HepG2 (cell line): ENCODE measurements around the gene STK32C. TPM values are rescaled to one million over a fixed set of nuclear protein-coding genes. Genes with fewer than 3 reads are reported as not detected.

Experiments
- ATAC-seq: fragments of 200-7000 bp; cut with Tn5 transposase; 3 replicates; pipeline ENCODE4 v1.9.1; 2020; ENCODE audit warnings: mild to moderate bottlenecking, moderate library complexity
- BruUV-seq: library from RNA; stranded (reverse); fragments of 400-500 nt; replicated peaks from 2 replicates; lab custom pipeline; 2021; lab: Mats Ljungman, UMichigan
- CTCF ChIA-PET: fragments of 300-600 bp; formaldehyde crosslinking; extraction: SDS; loops from one replicate; lab custom pipeline; 2021; ENCODE audit warnings: low total read pairs, inconsistent platforms, low intra/inter-chr PET ratio; lab: Yijun Ruan, JAX
- POLR2A ChIA-PET: fragments of 350-600 bp; sonication (Branson Sonifier 250); formaldehyde crosslinking; loops from one replicate; lab custom pipeline; 2020; ENCODE audit warnings: antibody characterized with exemption, inconsistent platforms; lab: Yijun Ruan, JAX
- DNase-seq: peaks from one replicate; pipeline ENCODE4 v3.0.0-alpha.2; 2015; ENCODE audit warnings: low spot score
- FAIRE-seq: peaks from 3 replicates; lab custom pipeline; 2011; peaks lifted over from hg19 to GRCh38; lab: Jason Lieb, UNC
- H2AFZ ChIP-seq: one replicate; pipeline ENCODE4 v1.6.1; 2011; ENCODE audit warnings: low read length, inconsistent platforms
- H3K27ac ChIP-seq: fragments of 300-600 bp; 3 replicates; pipeline ENCODE4 v1.8.0; 2011; ENCODE audit warnings: mixed run types, mild to moderate bottlenecking, mixed read lengths, low read length, inconsistent platforms; ENCODE audit not compliant: insufficient read depth; ENCODE audit errors: extremely low read length
- H3K27me3 ChIP-seq, 2 experiments: fragments of 200-600 bp in 1 of 2; 2 replicates in 1 of 2; 3 replicates in 1 of 2; pipeline versions ENCODE4 v1.6.0 to v1.8.0; 2011; ENCODE audit warnings: low read length in 2 of 2, mild to moderate bottlenecking in 2 of 2, moderate library complexity in 2 of 2, inconsistent platforms in 1 of 2; ENCODE audit not compliant: insufficient read depth in 2 of 2, control insufficient read depth in 1 of 2
- H3K36me3 ChIP-seq, 2 experiments: fragments of 200-600 bp in 1 of 2; replicated peaks in 1 of 2; 2 replicates in 1 of 2; 3 replicates in 1 of 2; pipeline versions ENCODE4 v1.5.1 to v1.8.0; 2011; ENCODE audit warnings: low read length in 2 of 2, inconsistent platforms in 1 of 2; ENCODE audit not compliant: insufficient read depth in 2 of 2, control insufficient read depth in 1 of 2
- H3K4me1 ChIP-seq: 2 replicates; pipeline ENCODE4 v1.5.1; 2012; ENCODE audit warnings: low read length, inconsistent platforms; ENCODE audit not compliant: insufficient read depth
- H3K4me2 ChIP-seq: 2 replicates; pipeline ENCODE4 v1.6.0; 2011; ENCODE audit warnings: low read depth, low read length, inconsistent platforms
- H3K4me3 ChIP-seq, 3 experiments: fragments of 200-600 bp in 1 of 3; sonication (generic), shearing (Covaris generic) in 1 of 3; replicated peaks in 1 of 3; 2 replicates each; pipeline ENCODE4 v1.5.1; 2011 to 2016; ENCODE audit warnings: low read length in 3 of 3, inconsistent platforms in 2 of 3, low read depth in 2 of 3, mild to moderate bottlenecking in 2 of 3, control low read depth in 1 of 3, mixed read lengths in 1 of 3; ENCODE audit not compliant: insufficient read depth in 1 of 3
- H3K79me2 ChIP-seq: one replicate; pipeline ENCODE4 v1.6.1; 2011; ENCODE audit warnings: low read length, inconsistent platforms; ENCODE audit not compliant: insufficient read depth
- H3K9ac ChIP-seq: 2 replicates; pipeline ENCODE4 v1.6.0; 2011; ENCODE audit warnings: mild to moderate bottlenecking, low read depth, low read length, inconsistent platforms; ENCODE audit not compliant: insufficient read depth
- H3K9me3 ChIP-seq: 2 replicates; pipeline ENCODE4 v1.5.1; 2012; ENCODE audit warnings: mild to moderate bottlenecking, low read length
- H4K20me1 ChIP-seq: 2 replicates; pipeline ENCODE4 v1.6.0; 2011; ENCODE audit warnings: inconsistent platforms, mild to moderate bottlenecking, low read length, moderate library complexity; ENCODE audit not compliant: insufficient read depth
- EHMT2 ChIP-seq: fragments of 200-600 bp; sonication (generic); IDR thresholded peaks from 2 replicates; pipeline ENCODE4 v1.7.0; 2017; ENCODE audit warnings: antibody characterized with exemption, low read depth, low read length, borderline replicate concordance
- FUBP1 ChIP-seq: sonication (generic); formaldehyde crosslinking; IDR thresholded peaks from 2 replicates; pipeline ENCODE4 v1.5.1; 2020; ENCODE audit warnings: missing genetic modification reagents, mild to moderate bottlenecking, borderline replicate concordance
- GPN1 ChIP-seq: sonication (generic); formaldehyde crosslinking; IDR thresholded peaks from 2 replicates; pipeline ENCODE4 v1.5.1; 2020; ENCODE audit warnings: missing genetic modification reagents, borderline replicate concordance
- JUN ChIP-seq: sonication (generic); formaldehyde crosslinking; IDR thresholded peaks from 2 replicates; pipeline ENCODE4 v1.4.0; 2020; ENCODE audit warnings: mild to moderate bottlenecking, missing genetic modification reagents
- MIER2 ChIP-seq: IDR thresholded peaks from 2 replicates; pipeline ENCODE4 v1.6.1; 2016; ENCODE audit warnings: missing biosample characterization, missing genetic modification reagents
- NFE2L2 ChIP-seq: fragments of 150-350 bp; IDR thresholded peaks from 2 replicates; pipeline ENCODE4 v1.6.1; 2014; ENCODE audit warnings: low read length
- SIN3B ChIP-seq: fragments of 150-350 bp; IDR thresholded peaks from 2 replicates; pipeline ENCODE4 v1.6.1; 2014; ENCODE audit warnings: low read length
- SNAI1 ChIP-seq: sonication (generic); formaldehyde crosslinking; IDR thresholded peaks from 2 replicates; pipeline ENCODE4 v1.5.0; 2020; ENCODE audit warnings: mild to moderate bottlenecking, missing genetic modification reagents, borderline replicate concordance
- SYNCRIP ChIP-seq: fragments of 200-400 bp; formaldehyde crosslinking; IDR thresholded peaks from 2 replicates; pipeline ENCODE4 v1.6.1; 2018; ENCODE audit warnings: mild to moderate bottlenecking, low read depth, low read length; ENCODE audit not compliant: insufficient read depth
- ZNF17 ChIP-seq: sonication (generic); formaldehyde crosslinking; IDR thresholded peaks from 2 replicates; pipeline ENCODE4 v1.5.0; 2020; ENCODE audit warnings: mild to moderate bottlenecking, missing genetic modification reagents
- ZNF230 ChIP-seq: sonication (generic); formaldehyde crosslinking; IDR thresholded peaks from 2 replicates; pipeline ENCODE4 v1.4.0; 2020; ENCODE audit warnings: mild to moderate bottlenecking, missing genetic modification reagents
- ZNF468 ChIP-seq: sonication (generic); formaldehyde crosslinking; IDR thresholded peaks from 2 replicates; pipeline ENCODE4 v1.8.0; 2022; ENCODE audit warnings: mild to moderate bottlenecking, moderate library complexity, missing genetic modification reagents
- ZNF672 ChIP-seq: sonication (generic); formaldehyde crosslinking; IDR thresholded peaks from 2 replicates; pipeline ENCODE4 v1.8.1; 2022; ENCODE audit warnings: missing genetic modification reagents
- ZNF746 ChIP-seq: sonication (generic); formaldehyde crosslinking; IDR thresholded peaks from 2 replicates; pipeline ENCODE4 v1.8.0; 2022; ENCODE audit warnings: mild to moderate bottlenecking, missing genetic modification reagents
- ZNF879 ChIP-seq: sonication (generic); formaldehyde crosslinking; IDR thresholded peaks from 2 replicates; pipeline ENCODE4 v1.8.1; 2023; ENCODE audit warnings: missing genetic modification reagents
- WGBS: methylation state at CpG from one replicate; pipeline ENCODE4 v1.1.6; 2017; ENCODE audit warnings: low lambda C conversion rate; 5-methylcytosine and 5-hydroxymethylcytosine counted together
- in situ Hi-C: cut with HindIII; loops from 2 replicates; pipeline ENCODE4 v1.10.0; 2017; ENCODE audit warnings: low pct_unique_long_range_greater_than_20kb; ENCODE audit not compliant: extremely low pct_ligation_motif_present
- intact Hi-C: fragments of 100-400 bp; cut with micrococcal nuclease; formaldehyde crosslinking; loops from one replicate; pipeline ENCODE4 v1.10.0; 2022; ENCODE audit not compliant: unreplicated experiment
- polyA plus RNA-seq, 8 experiments: library from polyadenylated mRNA; depleted of rRNA in 3 of 8; stranded (reverse) in 7 of 8; unstranded in 1 of 8; fragments of >200 nt; fragmentation: Illumina TruSeq in 4 of 8; extraction: Trizol in 4 of 8; gene quantifications; 2 replicates each; pipeline versions ENCODE4 v1.2.1 to v1.2.3, GENCODE V29; 2011 to 2016; ENCODE audit warnings: low read depth in 4 of 8, missing spikeins in 1 of 8, mixed read lengths in 1 of 8; ENCODE audit not compliant: insufficient read depth in 1 of 8
- total RNA-seq, 5 experiments: library from RNA; depleted of rRNA; stranded (reverse); fragments of >200 nt; fragmentation: Illumina TruSeq; extraction: Trizol; gene quantifications; 2 replicates each; pipeline ENCODE4 v1.2.3, GENCODE V29; 2016; ENCODE audit warnings: low read depth in 1 of 5

STK32C gene
- total and polyA plus RNA-seq, 2 of the 13 experiments (the other 11 are each of a cell fraction or from before 2014, with no cell fraction given): 10.9 to 19.4 TPM

- TF ChIP-seq FUBP1 (CRISPR knock-in tag) (no peak), SYNCRIP (no peak), SNAI1 (CRISPR knock-in tag) (no peak), EHMT2 (no peak), GPN1 (CRISPR knock-in tag) (no peak), ZNF746 (CRISPR knock-in tag) (no peak), ZNF879 (CRISPR knock-in tag) (no peak), ZNF17 (CRISPR knock-in tag) (no peak), NFE2L2 (no peak), MIER2 (CRISPR knock-in tag) (no peak), ZNF468 (CRISPR knock-in tag) (no peak), SIN3B (no peak), JUN (CRISPR knock-in tag) (no peak), ZNF230 (CRISPR knock-in tag) (no peak), ZNF672 (CRISPR knock-in tag) (no peak)
- CTCF ChIA-PET: no interaction called here
- peaks cover under 1 to 4% of the 10 kb centered on the region in 2 experiments; a peak in 2 of 5 replicates for H3K27me3 ChIP-seq
- intact Hi-C loops: no loop called here
- no peak overlapping the region for H3K4me2 ChIP-seq
- no peak overlapping the region for H3K4me3 ChIP-seq
- 80% methylated on average over 10 of the region's 11 CpGs for WGBS
- H3K9me3 ChIP-seq: no peaks in the 10 kb centered on the region
- H3K36me3 ChIP-seq: no peaks in the 10 kb centered on the region; a peak in 1 of 5 replicates
- in situ Hi-C loops: no loop called here
- H3K4me1 ChIP-seq: peaks cover 12% of the 10 kb centered on the region
- ATAC-seq (no peak), DNase-seq (no peak), FAIRE-seq (no peak)
- H4K20me1 ChIP-seq: no peaks in the 10 kb centered on the region; the same call in 1 of the 2 replicates
- POLR2A ChIA-PET: no interaction called here
- no TSS peak for BruUV-seq
- H3K79me2 ChIP-seq: no peaks in the 10 kb centered on the region
- no peak overlapping the region for H2AFZ ChIP-seq
- H3K27ac ChIP-seq: no peak overlapping the region
- H3K9ac ChIP-seq: no peak overlapping the region
Observed at GRCh38 chr10:132206377-132206745, 101.4 kb downstream of the STK32C start.
